ENCODE results near the gene VSTM4.

The VSTM4 gene

DNA sequence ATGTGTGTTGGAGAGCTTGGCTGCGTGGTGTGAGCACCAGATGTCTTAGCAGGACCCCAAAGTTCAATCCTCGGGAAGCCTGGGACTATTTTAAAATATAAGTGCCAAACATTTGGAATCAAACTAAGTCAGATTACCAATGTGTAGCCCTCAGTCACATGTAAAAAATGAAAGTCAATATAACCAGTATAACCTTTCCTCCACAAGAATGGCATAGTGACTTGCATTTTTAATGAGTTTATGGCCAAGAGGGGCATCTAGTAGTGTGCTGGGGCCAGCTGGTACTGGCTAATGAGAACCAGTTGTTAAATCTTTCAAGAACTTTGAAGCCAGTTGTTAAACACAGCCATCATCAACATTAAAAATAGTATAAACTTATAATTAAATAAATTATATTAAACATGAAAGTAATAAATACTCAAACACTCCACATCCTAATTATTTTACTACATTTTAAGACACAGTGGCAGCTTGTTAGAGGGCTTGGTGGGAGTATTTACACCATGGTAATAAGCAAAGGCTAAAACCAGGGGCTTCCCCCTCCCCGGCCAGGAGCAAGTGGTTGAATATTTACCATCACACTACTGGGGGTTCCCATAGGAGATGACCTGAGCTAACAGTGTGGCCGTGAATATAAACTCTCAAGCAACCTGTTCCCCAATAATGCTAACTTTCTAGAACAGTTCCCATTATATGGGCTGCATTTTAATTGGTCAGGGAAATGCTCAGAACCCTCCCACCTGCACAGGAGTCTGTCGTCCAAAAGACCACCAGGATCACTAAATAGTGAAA is 26.4 kb upstream of the VSTM4 start:
- DNase-seq: no peak

DNA sequence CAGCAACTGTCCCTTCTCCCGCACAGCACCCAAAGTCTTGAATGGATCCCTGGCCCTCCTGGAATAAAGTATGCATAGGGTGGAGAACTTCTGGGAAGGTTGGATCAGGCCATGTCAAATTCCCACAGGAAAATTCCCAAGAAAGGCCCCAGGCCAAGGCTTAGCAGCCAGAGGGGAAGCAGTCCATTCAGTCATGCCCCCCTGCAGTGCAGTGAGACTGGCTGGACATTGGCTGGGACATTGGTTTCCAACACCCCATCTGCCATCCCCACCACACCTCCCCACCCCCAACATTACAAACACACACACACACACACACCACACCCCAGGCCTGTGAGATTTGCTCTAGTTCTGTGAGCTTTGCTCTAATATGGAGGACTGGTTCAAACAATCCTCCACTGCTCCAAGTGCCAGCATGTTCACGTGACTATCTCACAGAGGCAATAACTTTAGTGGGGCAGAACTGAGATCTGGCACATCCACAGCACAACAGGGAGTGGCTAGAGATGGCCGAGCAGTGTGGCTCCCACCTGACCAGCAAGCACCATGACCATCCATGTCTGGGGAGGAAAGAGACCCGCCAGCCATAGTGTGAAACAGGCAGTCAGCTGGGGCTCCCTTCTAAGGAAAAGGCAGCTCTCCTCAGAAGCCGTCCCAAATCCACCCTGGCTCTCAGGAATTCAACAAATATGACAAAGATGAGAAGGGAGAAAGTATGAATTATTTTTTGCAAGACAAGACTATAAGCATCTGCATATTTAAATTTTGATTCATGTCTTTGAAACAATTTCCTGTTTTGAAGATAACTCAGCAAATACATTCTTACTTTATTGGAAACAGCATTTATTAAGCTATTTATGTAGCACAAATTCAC is 25.2 kb upstream of the VSTM4 start:
- no peak for DNase-seq

DNA sequence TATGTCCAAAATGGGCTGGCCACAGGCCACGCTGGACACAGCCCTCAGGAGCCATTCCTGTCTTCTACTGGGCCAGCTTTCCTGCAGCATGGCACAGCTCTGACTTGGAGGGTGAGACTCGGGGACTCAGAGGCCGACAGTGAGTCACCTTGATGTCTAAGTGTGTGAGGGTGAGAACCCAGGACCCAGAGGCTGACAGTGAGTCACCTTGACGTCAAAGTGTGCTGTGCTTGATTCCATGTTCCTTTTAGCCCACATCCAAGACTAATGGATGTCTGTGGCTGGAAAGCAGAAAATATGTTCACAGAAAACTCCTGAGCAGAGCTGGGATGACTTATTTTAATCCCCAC is 24.5 kb upstream of the VSTM4 start:
- no peak for DNase-seq

DNA sequence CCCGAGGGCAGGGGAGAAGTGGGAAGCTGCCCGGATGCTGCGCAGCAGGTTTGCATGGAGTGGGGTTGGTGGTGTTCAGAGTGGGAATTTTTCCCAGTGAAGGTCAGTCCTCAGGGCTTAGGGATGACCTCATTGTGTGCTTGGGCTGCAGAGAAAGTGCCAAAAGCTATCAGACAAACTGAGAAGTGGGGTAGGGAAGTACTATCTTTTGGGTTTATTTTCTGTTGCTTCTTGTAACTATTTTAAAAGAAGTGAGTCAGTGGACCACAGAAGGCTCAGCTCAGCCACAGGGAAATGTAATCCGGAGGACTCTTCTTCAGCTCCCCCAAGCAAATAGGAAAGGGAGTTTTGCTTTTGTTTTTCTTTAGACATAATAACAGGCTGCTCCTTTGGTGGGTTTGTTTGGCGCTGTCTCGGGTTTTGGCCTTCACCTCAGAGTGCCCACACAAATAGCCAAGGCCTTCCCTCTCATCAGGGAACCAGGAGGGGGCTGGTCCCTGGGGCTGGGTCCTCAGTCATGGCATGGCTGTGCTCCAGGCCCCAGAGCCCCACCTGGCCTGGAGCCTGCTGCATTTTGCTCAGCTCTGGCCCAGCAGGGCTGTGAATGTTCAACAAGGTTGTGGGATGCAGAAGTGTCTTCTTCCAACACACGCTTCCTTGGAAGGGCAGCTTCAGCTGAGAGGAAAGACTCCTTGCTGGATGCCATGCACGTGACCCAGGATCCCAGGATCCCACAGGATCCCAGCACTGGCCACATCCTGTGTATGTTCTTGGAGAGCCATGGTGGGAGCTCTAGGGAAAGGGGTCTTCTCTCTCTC is 23.9 kb upstream of the VSTM4 start:
- no peak for DNase-seq

DNA sequence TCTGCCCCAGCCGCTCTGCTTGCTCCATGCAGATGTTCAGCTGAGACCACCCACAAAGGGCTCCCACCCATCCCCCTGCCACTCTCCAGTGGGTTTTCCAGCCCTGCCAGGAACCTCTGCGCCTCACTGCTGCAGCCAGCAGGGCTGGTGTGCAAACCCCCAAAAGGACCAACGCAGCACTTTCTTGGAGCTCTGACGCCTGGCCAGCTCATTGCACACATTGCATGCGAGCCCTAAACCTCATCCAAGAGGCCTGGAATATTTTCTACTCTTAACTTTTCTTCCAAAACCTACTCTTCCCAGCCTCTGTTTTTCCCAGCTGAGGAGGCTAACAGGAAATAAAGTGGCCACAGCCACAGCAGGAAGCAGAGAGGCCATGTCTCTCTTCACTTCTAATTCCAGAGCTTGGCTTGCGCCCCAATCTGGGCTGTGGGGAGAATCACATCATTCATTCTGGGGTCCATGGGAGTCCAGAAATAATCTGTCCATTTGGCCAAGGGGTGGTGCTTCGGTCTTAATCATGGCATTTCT is 23.1 kb upstream of the VSTM4 start:
- DNase-seq: no peak

DNA sequence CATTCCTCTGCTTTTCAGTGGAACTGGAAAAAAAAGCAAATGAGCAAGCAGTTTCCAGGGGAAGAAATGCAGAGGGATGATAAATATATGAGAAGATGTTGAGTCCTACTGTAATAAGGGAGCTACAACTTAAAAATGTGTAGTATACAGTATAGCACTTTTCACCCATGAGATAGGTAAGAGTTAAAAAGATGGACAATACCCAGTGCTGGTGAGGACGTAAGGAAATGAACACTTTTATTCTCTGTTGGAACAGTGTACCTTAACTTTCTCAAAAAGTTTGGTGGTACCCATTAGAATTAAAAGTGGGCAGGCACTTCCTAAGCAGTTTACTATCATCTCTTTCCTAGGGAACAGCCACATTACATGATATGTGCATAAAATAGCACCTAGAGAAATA is 21.2 kb upstream of the VSTM4 start:
- no peak for DNase-seq

DNA sequence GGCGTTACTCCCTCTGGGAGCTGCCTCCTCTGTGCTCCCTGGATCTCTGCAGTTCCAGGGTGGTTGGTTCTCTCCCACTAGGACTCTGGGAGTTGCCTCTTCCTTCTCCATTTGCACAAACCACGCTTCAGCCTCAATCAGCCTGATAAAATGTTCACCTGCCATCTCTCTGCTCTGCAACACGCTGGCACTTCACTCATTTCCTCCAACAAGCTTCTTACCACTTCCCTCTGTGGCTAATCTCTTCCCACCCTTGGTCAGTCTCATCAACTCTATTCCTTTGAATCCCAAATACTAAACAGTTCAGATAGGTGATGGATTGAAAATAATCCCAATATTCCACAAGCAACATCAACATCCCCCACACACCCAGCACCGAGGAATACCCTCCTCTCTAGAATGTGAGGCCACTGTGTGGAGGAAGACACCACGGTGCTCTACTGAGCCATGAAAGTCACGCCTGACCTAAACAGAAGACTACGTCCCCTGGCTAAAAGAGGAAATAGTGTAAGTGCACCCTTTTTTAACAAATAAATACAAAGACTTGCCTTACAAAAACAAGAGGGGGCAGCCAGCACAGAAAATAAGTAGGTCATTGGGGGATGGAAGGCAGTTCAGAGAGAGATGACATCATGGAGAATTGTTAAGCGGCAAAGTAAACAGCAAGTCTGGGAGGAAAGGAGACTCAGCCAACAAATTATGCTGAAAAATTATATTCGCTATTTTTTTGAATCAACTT is 20.4 kb upstream of the VSTM4 start:
- no peak for DNase-seq

DNA sequence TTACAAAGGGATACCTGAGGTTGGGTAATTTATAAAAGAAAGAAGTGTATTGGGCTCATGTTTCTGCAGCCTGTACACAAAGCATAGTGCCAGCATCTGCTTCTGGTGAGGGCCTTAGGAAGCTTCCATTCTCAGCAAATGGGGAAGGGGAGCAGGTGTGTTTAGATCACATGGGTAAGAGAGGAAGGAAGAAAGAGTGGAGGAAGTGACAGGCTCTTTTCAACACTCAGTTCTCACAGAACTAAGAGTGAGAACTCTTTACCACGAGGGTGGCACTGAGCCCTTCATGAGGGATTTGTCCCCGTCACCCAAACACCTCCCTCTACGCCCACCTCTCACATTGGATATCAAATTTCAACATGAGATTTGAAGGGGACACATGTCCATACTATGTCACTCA is 19.0 kb upstream of the VSTM4 start:
- no peak for DNase-seq

DNA sequence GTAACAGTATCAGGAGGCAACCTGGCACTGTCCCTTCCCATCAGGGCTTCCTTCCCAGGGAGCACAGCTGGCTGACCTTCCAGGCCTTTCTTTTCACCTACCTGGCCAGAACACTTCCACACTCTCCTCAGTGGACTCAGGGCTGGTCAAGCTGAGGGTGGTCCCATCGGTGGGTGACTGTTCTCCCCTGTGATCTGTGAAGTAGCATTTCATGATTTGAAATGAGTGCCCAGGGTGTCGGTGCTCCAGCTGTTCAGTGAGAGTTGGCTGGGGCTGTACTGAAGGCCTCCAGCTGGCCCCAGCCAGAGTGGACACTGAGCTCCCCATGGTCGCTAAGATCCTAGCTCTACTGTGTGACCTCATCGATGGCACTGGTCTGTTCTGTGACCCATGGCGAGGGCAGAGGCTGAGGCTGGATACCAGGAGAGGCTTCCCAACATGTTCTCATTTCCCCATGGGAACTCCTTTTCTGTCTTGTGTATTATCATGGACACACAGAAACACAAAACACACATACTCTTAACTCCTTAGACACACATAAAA is 18.5 kb upstream of the VSTM4 start, which contains the start of gene FAM170B:
Gene FAM170B (minus strand): TSS at position 316 of the 543 bp plus-strand sequence. CDS start 103 bp downstream, at position 213.
- no peak for DNase-seq

DNA sequence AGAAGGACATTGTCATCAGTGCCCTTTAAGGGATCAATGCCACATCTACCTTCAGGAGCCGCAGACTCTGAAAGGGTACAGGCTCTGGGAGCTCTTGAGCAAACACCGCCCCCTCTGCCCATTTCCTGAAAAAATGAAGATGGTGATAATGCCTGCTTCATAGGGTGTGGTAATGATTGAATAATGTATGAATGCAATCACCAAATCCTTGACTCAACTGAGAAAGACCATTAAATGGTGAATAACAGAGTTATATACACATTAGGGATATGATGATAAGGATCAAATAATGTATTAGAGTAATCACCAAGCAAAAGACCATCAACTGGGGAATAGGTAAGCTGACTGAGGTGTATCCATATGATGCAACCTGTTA is 17.0 kb upstream of the VSTM4 start:
- DNase-seq: no peak

DNA sequence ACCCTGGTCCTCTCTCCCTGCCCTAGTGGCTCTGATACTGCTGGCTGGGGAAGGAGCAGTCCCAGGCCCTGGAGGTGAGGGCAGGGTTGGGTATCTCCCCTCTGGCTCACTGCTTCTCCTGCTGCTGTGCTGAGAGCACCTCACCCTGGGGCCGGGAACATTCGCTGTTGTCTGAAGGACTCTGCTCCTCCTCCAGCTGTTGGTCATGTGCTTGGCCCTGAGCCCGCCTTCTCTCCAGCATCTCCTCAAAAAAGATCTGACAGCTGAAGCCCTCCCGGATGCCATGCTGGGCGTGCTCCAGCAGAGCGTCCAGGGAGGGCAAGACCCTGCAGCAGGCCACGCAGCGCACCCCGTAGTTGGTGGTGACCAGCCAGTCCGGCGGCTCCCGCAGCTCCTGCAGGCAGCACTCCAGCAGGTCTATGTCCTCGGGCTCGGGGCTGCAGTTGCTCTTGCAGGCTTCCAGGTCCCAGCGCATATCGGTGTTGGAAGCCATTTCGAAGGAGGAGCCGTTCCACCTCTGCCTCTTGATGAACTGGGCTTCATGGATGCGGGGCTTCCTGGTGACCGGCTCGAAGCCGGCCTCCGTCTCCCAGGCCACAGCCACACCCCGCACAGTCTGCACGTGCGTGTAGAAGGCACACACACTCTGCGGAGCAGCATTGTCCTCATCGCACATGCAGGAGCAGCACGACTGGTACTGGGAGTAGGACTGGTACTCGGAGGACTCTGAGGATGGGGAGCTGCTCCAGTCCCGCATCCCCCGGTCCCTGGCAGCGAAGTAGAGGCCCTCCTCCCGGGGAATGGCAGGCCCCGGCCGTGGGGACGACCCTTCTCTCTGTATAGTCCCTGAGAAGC is 16.4 kb upstream of the VSTM4 start:
- no peak for DNase-seq

DNA sequence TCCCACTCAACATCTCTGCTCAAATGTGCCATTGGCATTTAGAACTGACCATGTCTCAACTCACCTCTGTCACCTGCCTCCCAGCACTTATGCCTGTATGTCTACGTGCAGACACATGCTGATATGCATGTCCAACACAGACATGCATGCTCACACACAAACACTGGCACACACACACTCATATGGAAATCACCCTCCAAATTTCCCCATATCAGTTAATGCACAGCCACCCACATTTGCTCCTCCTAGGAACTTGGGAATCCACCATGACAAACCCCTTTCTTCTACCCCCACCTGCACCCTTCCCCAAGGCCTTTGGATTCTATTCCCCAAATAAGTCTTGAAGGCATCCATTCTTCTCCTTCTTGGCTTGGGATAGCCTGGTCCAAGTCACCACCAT is 14.1 kb upstream of the VSTM4 start:
- no peak for DNase-seq

DNA sequence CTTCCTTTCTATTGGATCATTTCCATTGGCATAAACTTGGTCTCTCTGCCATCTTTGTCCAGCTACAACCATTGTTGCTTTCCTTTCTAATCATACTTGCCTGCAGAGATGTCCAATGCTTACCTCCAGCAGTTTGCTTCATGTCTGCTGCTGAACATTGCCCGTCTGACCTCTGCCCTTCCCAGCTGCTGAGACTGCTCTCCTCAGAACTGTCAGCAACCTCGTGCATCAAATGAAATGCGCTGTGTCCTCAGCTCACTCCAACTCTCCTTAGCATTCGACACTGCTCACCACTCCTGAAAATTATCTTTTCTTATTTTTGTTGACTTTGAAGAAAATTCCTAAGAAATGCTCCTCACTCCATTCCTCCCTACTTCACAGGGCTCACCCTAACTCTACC is 13.5 kb upstream of the VSTM4 start:
- no peak for DNase-seq

DNA sequence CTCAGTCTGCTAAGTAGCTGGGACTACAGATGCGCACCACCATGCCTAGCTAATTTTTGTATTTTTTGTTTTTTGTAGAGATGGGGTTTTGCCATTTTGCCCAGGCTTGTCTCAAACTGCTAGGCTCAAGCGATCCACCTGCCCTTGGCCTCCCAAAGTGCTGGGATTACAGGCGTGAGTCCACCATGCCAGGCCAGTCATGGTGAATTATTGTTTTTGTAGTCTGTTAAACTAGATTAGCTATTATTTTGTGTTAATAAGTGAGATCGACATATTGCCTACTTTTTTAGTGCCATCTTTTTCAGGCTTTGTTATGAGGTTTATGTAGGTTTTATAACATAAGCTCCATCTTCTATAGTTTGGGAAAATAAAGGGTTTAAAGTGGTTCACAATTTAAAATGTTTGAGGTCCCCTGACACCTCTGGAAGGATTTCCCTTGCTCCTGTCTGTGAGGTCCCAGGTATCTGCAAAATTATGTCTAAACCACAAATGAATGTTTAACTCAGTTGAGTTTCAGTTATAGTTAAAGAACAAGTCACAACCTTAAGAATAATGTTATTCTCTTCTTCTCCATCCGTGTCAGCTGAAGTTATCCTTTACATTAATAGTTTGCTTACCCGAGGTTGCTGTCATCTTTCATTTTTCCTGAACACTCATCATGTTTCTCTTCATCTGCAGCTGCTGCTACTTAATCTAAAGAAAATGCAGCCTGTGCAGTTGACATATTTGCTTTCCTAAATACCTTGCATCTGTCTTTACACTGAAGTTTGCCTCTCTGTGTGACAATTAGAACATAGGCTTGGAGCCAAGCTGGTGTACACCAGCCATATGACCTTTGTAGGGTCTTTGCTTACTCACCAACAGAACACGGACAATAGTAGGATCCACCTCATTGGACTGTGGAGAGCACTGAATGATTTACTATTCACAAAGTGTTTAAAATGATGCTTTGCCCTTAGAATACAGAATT is 8.9 kb upstream of the VSTM4 start:
- no peak for DNase-seq

DNA sequence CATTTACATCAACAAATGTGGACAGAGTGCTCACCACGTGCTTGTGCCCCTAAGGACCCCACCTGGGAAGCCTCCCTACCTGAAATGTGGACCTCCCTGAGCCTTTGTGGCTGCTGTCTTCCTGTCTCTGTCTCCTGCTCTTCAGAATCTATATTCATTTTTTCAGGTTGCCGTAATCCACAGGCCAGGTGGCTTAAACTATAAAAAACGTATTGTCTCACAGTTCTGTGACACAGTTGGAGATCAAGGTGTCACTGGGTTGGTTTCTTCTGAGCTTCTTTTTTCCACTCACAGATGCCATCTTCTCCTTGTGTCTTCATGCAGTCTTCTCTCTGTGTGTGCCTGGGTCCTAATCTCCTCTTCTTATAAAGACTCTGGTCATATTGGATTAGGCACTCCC is 5.6 kb upstream of the VSTM4 start:
- DNase-seq: no peak

DNA sequence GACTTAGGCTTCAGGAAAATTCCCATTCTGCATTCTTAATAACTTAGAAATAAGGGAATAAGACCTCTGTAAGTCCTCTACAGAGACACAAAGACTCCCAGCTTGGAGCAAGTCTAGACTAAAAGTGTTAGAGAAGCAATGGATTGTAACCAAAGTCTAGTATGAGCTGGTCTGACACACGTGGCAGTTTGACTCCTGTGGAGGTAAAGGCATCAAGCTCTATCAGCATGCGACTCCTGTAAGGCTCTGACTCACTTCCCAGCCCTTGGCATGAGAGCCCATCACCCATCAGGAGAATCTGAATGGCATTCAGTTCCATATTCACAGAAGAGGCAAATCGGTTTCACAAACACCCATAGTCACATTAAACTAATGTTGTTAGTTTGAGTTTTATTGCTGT is 4.4 kb upstream of the VSTM4 start:
- DNase-seq: no peak

DNA sequence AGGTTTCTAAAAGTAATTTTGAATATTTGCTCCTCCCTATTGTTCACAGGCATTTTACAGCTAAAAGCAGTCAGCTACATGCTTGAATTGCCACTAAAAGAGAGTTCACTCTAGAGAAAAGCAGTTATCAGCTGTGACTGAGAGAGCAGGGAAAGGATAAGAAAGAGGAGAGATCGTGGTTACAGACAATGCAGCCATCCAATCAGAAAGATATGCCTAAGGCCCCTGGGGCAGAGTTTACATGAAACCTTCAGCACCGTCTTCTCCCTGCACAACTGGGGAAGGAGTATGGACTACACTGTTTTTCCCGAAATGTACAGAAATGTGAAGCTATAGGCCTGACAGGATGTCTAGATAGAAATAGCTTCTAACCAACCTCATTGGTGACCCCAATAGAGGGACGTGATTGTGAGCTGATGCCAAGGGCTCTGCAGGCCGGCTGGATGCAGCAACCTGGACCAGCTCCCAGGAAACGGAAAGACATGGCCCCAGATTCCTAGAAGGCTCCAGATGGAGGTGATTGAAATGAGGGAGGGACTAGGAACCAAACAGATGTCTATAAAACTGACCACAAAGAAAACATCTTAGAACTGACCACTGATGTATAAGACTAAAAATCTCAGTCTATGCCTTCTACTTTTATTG is 3.2 kb upstream of the VSTM4 start:
- no peak for DNase-seq

DNA sequence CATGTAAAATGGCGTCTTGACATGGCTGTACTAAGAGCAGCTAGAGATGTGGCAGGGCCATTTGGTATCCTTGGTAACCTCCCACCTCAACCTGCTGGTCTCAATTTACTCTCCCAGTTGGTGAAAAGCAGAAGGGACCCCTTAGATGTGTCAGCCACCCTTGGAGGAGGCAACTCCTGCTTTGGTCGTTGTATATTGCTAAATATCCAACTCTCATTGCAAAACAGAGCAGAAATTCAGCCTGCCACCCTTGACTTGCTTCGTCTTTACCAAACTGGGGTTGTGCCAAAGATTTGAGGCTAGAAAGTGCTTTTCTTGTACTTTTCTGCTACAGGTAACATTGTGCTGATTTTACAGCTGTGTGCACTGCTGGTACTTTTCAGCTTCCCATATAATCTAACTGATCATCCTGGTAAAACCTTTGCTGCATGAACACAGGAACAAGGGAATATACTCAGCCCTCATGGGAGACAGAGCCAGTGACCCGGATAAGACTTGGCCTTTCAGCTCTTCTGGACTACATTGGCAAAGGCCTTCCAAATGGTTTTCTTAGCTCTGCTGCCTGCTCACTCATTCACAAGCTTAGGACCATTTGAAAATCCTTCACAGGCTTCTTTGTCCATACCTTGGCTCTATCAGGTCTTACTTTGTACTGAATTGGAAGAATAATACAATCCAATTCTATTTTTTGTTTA is 2.2 kb upstream of the VSTM4 start:
- no peak for DNase-seq

Data from effector CD4-positive, alpha-beta T cell (primary cell).